CD4-positive, alpha-beta T cell treated with Interleukin-21 for 1 hour (primary cell): ENCODE data around the gene BTRC.
"Not testable (repeated sequence)": the region's sequence is repeated elsewhere in the genome, so short reads cannot be mapped to it uniquely, and the experiment has no call there.

Experiments
- DNase-seq: peaks from one replicate; pipeline ENCODE4 v3.0.0-alpha.2; 2020

The BTRC gene

DNA sequence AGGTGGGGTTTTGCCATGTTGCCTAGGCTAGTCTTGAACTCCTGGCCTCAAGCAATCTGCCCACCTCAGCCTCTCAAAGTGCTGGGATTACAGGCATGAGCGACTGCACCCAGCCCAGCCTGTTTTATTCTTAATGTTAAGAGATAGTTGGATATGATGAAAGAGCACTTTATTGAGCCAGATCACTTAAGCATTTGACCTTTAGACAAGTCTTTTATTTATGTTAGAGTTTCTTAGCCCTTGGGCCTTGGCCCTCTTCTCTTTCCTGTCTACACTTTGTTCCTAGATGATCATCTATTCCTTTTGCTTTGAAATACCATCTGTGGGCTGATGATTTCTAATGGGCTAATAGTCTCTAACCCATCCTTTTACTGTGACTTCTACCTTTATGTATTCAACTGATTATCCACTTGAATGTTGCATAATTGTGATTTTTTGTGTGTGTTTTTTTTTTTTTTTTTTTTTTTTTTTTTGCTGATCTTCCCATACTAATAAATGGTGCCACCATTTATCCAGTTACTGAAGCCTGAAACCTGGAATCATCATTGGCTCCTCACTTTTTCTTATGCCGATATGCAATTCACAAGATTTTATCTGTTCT lies 34.8 kb downstream of the BTRC start:
- DNase-seq, result no peak

DNA sequence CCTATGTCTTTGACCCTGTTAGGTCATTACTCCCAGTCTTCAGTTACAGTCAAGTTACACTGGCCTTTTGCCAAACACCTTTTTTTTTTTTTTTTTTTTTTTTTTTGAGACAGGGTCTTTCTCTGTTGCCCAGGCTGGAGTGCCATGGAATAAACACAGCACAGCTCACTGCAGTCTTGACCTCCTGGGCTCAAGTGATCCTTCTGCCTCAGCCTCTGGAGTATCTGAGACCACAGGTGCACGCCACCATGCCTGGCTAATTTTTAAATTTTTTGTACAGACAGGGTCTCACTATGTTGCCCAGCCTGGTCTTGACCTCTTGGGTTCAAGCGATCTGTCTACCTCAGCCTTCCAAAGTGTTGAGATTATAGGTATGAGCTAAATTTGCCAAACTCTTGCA lies 35.6 kb downstream of the BTRC start:
- not testable (repeated sequence) for DNase-seq

DNA sequence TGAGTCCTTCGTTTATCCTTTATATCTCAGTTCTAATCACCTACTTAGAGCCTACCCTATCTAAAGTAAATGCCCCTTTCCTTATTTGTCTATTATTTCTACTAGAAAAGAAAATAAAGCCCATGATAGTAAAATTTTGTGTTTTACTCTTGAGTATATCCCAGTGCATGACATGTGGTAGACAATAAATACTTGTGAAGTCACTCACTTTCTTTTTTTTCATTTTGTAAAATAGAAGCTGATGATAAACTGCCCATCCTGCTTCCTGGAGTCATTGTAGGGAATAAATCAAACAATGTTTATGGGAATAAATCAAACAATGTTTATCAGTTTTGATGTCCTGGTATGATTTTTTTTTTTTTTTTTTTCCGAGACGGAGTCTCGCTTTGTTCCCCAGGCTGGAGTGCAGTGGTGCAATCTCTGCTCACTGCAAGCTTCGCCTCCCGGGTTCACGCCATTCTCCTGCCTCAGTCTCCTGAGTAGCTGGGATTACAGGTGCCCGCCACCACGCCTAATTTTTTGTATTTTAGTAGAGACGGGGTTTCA lies 36.1 kb downstream of the BTRC start:
- no peak for DNase-seq

DNA sequence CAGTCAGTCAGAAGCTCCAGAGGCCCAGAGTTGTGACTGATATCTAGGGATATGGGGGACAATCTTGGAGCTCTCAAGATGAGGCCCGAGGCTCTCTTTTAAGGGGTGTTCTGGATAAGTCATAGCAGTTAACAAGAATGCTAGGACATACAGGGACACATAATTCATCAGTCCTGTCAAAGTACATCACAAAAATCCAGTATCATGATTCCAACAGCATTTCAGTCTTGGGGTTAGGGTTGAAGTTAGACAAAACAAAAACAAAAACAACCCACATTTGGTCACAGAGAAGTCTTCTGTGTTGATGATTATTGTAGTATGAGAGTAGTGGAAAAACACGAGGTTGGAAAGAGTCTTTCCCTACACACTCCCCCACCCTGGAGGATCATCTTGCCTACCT lies 39.4 kb downstream of the BTRC start:
- no peak for DNase-seq

DNA sequence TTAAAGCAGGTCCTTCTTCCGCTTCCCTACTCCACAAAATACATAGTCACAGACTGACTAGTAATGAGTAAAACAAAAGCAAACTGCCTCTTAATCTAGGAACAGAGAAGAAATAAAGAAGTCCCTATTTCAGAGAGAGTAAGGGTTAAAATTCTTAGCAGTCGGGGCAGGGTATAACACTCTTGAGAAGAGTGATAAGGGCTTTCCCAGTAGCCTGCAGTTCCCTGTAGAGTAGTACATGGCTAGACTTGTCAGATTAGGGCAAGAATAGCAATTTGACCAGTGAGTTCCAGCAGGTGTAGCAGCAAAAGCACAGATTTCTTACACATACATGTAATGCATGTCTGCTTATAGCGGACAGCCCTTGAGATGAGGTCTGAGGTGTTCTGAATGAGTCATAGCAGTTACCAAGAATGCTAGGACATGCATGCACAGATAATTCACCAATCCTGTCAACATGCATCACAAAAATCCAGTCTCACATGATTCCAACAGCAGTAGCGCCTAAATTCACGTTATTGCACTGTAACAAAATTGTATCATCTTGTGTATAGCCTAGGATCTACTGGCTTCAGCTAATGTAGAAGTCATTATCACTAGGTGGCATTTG lies 40.7 kb downstream of the BTRC start:
- no peak for DNase-seq

DNA sequence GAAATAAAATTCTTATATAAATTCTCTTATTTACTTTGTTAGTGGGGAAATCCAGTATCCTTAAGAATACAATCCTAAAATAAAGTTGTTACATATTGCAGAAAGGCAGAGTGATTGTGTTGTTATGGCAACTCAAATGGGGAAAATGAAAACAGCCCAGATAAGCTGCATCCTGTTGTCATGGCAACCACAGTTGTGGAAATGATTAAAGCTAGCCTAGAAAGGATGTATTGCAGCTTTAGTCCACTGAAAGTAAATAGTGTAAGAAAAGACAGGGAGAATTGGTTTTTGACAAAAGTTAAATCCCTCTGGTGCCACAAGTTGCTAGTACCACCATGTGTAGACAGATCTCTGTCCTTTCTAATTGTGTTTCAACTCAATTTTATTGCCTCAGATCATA lies 43.2 kb downstream of the BTRC start:
- DNase-seq, result peak; percentile 79

DNA sequence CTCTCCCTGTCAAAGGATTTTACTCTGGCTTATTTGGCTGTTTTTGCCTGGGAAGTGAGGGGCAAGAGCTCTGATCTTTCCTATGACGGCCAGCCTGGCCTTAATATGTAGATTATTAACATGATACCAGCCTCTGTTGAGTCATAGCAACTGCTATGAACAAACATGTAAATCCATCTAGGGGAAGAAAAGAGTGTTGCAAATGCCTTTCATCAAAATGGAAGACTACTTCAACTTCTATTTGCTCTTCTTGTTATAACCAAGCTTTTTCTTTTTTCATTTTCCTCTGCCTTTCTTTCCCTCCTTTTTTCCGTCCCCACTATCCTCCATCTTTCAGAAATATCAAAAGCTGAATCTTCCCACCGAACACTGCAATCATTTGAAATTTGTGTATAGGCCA lies 46.6 kb downstream of the BTRC start:
- DNase-seq, result no peak

DNA sequence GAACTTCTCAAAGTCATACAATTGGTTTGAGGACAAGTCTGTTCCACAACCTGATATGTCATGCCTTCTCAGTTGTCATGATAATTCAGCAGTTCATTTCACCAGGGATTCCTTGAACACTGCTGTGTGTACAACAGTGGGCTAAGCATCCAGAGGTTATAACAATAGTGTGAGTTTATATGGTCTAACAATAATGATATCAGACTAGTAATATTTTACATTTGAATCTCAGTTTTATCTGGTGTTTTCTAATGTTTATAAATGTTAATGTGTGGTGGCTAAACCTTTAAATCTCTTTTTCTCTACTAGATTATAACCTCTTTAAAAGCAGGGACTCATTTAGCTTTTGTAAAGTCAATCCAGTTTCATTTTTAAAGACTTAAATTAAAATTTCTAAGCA lies 48.7 kb downstream of the BTRC start:
- no peak for DNase-seq

DNA sequence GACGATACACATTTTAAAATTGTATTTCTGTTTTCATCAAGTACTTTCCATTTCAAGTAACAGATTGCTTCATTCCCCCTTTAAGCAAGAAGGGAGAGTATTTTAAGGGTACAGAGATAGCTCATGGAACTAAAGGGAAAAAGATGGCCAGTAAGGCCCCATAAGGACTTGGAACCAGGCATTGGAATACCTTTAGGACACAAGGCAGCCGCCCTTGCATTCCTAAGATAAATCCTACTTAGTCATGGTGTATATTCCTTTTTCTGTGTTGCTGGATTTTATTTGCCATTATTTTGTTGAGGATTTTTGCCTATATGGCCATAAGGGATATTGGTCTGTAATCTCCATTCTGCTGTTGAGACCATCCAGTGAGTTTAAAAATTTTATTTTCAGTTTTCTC lies 49.2 kb downstream of the BTRC start:
- DNase-seq, result no peak

DNA sequence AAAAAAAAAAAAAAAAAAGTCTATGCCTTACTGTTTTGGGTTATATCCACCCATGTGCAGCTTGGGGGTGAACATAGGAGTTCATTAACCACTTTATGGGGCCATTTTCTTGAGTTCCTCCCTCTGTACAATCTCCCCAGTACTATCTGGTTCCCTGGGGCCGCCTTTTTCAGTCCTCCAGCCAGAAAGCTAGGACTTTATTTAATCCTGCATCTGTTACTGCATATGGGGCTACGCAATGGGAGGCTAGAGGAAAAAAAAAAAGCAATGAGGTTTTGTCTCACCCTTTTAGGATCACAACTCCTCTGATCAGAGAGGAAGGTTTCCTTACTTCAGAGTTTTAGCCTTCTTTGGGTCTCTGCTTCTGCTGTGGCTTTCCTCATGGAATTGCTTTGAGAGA lies 51.0 kb downstream of the BTRC start:
- DNase-seq, result no peak

DNA sequence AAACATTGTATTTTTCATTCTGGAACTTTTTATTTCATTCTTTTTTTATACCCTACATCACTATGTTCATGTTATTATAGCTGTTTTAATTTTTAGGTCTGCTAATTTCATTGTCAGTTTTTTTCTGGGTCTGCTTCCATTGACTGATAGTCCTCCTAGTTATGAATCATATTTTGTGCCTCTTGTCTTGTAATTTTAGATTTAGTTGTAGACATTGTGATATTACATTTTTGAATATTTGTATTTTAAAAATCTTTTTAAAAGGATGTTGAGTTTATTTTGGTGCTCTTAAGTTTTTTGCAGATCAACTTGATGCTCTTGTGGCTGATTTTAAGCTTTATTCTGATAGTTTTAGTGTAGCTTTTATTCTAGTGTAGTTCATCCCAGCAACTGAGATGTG lies 57.6 kb downstream of the BTRC start:
- no peak for DNase-seq

DNA sequence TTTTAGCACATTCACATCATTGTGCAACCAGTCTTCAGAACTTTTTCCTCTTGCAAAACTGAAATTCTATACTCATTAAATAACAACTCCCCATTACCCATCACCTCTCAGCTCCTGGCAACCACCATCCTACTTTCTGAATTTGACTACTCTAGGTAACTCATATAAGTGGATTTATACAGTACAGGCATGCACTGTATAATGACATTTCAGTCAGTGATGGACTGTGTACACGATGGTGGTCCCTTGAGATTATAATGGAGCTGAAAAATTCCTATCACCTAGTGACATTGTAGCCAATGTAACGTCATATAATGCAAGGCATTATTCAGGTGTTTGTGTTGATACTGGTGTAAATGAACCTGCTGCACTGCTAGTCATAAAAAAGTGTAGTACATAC lies 60.1 kb downstream of the BTRC start:
- DNase-seq, result no peak

DNA sequence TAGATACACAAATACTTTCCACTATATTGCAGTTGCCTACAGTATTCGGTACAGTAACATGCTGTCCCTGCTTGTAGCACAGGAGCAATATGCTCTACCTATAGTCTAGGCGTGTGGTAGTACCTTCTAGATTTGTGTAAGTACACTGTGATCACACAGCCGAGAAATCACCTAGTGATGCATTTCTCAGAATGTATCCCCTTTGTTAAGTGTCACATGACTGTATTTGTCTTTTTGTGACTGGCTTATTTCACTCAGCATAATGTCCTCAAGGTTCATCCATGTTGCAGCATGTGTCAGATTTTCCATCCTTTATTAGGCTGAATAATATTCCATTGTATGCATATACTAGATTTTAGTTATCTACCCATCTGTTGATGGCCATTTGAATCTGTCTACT lies 61.9 kb downstream of the BTRC start:
- no peak for DNase-seq

DNA sequence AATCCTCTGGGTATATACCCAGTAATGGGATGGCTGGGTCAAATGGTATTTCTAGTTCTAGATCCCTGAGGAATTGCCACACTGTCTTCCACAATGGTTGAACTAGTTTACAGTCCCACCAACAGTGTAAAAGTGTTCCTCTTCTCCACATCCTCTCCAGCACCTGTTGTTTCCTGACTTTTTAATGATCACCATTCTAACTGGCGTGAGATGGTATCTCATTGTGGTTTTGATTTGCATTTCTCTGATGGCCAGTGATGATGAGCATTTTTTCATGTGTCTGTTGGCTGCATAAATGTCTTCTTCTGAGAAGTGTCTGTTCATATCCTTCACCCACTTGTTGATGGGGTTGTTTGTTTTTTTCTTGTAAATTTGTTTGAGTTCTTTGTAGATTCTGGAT lies 68.0 kb downstream of the BTRC start:
- DNase-seq, result not testable (repeated sequence)

DNA sequence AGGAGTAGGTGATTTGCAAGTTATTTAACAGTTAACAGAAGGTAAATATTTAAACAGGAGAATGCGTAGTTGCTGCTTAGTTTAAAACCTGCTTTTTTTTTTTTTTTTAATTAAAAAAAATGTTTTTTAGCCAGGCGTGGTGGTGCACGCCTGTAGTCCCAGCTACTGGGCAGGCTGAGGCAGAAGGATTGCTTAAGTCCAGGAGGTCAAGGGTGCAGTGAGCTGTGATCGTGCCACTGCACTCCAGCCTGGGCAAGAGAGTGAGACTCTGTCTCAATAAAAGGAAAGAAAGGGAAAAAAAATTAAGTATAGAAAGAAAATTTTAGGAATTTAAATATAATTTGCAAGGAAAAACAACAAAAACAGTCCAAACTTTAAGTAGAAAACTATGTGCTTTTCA lies 71.6 kb downstream of the BTRC start:
- DNase-seq, result no peak

DNA sequence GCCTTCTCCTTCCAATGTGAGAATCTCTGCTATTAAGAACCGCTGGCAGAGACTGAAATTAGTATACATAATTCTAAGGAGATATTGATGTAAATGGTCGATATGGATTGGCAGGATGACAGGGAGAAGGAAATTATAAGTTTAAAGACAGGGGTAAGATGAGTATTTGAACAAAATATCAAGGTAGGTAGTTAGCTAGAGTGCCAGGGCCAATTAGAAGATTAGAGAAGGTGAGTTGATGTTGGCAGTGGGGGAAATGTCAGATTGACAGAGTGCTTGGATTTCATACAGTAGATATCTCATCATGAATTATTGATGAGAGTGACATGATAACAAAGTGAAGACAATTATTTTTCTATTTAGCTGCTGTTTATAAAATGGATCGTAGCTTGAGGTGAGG lies 74.1 kb downstream of the BTRC start:
- DNase-seq, result no peak

DNA sequence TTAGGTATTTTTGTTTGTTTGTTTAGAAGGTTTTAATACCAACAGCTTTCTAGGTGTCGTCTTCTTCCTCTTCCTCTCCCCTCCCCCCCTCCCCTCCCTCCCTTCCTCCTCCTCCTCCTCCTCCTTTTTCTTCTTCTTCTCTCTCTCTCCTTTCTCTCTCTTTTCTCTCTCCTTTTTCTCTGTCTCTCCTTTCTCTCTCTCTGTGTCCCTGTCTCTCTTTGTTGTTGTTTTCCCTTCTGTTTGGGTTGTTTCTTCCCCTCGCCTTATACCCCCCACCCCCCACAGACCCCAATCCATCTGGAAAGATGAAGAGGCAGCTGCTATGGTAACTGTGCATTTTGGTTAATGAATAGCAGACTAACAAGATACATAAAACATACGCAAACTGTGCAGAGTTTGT lies 75.5 kb downstream of the BTRC start:
- no peak for DNase-seq

DNA sequence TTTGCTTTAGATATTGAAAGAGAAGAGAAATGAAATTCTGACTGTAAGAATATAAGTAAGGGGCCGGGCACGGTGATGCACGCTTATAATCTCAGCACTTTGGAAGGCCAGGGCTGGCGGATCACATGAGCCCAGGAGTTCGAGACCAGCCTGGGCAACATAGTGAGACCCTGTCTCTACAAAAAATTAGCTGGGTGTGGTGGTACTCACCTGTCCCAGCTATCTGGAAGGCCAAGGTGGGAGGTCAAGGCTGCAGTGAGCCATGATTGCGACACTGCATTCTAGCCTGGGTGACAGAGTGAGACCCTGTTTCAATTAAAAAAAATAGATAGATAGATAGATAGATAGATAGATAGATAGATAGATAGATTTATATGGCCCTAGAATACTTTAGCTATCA lies 82.3 kb downstream of the BTRC start:
- no peak for DNase-seq

DNA sequence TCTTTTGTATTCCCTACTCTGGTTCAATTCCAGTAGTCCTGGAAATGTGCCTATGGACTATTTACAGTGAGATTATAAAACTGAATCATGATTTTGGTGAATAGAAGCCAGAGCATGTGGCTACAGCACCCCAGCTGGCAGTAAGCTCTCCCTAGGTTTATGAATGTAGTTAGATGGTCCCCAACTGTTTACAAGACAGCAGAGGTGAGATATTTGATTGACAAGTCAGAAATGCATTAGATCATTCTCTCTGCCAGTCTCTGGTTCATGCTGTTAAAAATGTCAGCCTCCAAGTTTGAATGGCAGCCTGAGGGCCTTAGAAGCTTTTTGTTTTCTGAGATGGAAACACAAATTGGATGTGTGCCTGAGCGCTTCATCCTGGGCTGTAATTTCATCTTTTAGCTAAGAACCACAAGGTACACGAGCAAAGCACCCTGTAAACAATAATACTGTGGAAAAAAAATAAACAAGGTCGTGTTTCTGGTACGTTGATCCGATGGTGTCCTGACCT lies 85.0 kb downstream of the BTRC start:
- no peak for DNase-seq

DNA sequence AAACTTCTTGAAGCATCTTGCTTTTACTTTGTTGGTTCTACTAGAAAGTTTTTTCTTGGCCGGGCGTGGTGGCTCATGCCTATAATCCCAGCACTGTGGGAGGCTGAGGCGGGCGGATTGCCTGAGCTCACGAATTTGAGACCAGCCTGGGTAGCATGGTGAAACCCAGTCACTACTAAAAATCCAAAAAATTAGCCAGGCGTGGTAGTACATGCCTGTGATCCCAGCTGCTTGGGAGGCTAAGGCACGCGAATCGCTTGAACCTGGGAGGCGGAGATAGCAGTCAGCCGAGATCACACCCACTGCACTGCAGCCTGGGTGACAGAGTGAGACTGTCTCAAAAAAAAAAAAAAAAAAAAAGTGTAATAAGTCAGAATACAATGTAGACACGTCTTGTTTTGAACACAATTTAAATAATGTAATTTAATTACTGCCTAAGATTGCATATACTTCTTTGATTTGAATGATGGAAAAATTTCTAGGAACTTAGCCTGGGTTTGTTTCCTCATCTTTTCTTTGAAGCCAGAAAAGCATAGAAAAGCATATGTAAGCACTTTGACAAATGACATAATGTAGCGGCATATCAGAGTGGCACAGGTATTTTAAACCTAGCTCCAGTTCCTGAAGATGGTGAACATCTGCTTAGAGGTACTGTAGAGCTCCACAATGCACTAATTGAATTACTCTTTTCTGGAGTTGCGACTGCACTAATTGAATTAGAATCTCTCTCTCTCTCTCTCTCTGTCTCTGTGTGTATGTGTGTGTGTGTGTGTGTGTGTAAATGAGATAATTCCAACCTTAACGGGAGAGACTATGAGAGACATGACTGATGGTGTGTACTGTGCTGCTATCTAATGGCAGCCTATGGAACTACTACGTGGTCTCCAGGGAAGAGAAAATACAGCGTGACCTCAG lies 87.8 kb downstream of the BTRC start:
- DNase-seq, result peak; percentile 48

DNA sequence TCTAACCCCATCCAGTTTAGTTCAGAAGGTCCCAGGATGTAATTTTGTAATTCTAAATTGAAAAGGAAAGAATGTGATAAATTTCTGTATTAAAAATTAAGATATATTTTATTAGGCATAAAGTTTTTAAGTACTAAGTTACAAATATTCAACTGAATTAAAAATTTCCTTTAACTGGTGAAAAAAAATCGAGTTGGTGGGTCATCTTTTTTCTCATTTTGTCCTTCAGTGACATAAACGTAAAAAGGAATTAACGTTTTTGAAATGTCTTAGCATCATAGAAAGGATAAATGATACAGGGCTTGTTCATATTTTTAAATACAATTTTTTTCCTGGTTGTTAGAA lies 88.5 kb downstream of the BTRC start:
- no peak for DNase-seq

DNA sequence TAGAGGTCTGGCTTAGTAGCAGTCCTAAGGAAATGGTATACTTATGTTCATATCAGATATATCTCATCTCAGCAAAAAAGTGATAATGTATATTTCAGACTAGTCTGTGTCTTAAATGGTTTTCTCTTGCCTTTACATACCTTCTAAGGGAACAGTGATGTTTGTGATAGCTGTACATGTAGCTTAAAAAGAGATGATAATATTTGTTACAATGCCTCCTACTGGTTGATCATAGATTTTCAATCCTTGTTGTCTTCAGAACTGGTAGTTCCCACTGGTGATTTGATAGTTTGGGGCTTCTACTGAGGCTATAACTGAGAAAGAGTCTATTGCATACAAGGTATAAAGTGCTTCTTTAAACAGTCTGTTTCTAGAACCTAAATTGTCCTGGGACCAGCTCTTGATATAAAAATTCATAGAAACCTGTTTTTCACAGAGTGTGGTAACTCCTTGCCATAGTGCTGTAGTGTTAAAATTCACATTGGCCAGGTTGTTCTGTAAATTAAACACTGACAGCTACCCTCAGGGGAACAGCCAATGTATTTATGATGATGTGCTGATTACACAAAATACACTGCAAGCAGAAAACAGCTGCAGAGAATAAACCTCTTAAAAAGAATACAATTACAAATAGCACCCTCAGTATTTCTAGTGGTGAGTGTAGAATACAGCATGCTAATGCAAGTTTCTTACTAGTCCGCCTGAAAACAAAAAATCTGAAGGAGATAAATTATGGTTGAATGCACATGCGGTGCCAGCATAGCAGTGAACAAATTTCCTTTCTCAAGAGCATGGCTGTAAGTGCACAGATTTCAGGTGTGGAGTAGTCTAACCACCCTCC lies 90.3 kb downstream of the BTRC start:
- peak; percentile 7 for DNase-seq

DNA sequence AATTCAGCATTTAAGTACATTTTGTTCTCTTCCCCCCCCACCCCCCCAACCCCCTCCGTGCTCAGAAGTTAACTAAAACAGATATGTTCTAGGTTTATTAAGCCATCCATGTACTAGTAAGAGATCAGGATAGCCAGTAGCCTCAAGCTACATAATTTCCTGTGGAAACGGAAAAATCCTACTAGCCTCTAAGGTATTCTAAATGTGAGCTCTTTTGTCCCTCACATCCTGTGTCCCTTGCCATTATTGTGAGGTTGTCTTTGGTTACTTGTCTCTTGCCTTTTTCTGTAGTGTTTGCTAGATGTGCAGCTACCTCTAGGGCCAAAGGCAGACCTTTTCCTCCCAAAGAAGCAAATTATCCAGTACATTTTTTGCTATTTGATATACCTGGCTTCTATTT lies 92.1 kb downstream of the BTRC start:
- DNase-seq, result no peak
